Measurements from ENCODE around the gene SLC12A3.

DNA sequence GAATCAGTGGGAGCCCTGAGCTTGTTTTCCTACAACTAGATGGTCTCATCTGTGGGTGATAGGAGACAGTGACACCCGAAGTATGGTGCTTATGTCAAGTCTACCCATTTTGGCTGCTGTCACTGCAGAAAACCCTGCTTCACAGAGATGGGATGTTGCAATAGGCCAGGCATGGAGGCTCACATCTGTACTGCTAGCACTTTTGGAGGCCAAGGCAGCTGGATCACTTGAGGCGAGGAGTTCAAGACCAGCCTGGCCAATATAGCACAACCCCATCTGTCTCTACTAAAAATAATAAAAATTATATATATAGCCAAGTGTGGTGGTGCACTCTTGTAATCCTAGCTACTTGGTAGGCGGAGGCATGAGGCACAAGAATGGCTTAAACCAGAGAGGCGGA is 64.6 kb downstream of the SLC12A3 start:
- TF ChIP-seq ZFP30 (CRISPR knock-in tag; IDR thresholded peaks at IDR 0.05) (no peak), PPARA (CRISPR knock-in tag; IDR thresholded peaks at IDR 0.05; ENCODE audit: borderline replicate concordance) (no peak), ZNF70 (CRISPR knock-in tag; IDR thresholded peaks at IDR 0.05) (no peak)
- TF ChIP-seq, protein P1, sequence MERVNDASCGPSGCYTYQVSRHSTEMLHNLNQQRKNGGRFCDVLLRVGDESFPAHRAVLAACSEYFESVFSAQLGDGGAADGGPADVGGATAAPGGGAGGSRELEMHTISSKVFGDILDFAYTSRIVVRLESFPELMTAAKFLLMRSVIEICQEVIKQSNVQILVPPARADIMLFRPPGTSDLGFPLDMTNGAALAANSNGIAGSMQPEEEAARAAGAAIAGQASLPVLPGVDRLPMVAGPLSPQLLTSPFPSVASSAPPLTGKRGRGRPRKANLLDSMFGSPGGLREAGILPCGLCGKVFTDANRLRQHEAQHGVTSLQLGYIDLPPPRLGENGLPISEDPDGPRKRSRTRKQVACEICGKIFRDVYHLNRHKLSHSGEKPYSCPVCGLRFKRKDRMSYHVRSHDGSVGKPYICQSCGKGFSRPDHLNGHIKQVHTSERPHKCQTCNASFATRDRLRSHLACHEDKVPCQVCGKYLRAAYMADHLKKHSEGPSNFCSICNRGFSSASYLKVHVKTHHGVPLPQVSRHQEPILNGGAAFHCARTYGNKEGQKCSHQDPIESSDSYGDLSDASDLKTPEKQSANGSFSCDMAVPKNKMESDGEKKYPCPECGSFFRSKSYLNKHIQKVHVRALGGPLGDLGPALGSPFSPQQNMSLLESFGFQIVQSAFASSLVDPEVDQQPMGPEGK (CRISPR knock-in tag; IDR thresholded peaks at IDR 0.05; ENCODE audit: borderline replicate concordance) = no peak
- TF ChIP-seq, protein P2, sequence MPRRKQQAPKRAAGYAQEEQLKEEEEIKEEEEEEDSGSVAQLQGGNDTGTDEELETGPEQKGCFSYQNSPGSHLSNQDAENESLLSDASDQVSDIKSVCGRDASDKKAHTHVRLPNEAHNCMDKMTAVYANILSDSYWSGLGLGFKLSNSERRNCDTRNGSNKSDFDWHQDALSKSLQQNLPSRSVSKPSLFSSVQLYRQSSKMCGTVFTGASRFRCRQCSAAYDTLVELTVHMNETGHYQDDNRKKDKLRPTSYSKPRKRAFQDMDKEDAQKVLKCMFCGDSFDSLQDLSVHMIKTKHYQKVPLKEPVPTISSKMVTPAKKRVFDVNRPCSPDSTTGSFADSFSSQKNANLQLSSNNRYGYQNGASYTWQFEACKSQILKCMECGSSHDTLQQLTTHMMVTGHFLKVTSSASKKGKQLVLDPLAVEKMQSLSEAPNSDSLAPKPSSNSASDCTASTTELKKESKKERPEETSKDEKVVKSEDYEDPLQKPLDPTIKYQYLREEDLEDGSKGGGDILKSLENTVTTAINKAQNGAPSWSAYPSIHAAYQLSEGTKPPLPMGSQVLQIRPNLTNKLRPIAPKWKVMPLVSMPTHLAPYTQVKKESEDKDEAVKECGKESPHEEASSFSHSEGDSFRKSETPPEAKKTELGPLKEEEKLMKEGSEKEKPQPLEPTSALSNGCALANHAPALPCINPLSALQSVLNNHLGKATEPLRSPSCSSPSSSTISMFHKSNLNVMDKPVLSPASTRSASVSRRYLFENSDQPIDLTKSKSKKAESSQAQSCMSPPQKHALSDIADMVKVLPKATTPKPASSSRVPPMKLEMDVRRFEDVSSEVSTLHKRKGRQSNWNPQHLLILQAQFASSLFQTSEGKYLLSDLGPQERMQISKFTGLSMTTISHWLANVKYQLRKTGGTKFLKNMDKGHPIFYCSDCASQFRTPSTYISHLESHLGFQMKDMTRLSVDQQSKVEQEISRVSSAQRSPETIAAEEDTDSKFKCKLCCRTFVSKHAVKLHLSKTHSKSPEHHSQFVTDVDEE (CRISPR knock-in tag; IDR thresholded peaks at IDR 0.05) = no peak

All from SK-N-SH treated with all-trans-retinoic acid at 6 μM for 48 hours (cell line).